LNCaP clone FGC (cell line): Measurements from ENCODE around the gene HSP90AB1.

Experiments
- DNase-seq: peaks from one replicate; pipeline ENCODE4 v3.0.0-alpha.2; 2011; ENCODE audit warnings: low read depth
- H3K4me3 ChIP-seq: 2 replicates; pipeline ENCODE4 v1.5.1; 2011; ENCODE audit warnings: mild to moderate bottlenecking, low read depth, low read length, control low read depth
- TF ChIP-seq, protein P1 (sequence below): IDR thresholded peaks from 2 replicates; pipeline ENCODE4 v1.5.1; 2012; ENCODE audit warnings: mild to moderate bottlenecking; ENCODE audit not compliant: control insufficient read depth, insufficient read depth; ENCODE audit errors: extremely low read depth

HSP90AB1 gene

DNA sequence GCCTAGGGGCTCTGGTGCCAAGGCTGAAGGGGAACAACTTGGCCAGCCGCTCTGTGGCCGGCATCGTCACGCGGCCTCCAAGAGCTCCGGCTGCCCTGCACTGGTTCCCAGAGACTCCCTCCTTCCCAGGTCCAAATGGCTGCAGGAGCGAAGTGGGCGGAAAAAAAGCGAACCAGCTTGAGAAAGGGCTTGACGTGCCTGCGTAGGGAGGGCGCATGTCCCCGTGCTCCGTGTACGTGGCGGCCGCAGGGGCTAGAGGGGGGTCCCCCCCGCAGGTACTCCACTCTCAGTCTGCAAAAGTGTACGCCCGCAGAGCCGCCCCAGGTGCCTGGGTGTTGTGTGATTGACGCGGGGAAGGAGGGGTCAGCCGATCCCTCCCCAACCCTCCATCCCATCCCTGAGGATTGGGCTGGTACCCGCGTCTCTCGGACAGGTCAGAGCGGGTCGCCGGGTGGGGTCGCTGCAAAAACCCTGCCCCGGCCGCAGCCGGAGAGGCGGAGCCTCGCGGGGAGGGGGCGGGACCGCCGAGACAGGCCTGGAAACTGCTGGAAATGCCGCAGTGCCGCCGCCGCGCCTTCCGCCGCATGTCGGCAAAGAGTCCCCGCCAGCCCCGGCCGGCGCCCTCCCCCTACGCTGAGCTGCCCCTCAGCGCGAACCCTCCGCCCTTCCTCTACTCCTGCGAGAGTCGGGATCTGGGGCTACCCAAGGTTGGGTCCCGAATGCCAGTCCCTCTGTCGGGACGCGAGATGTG is 814 bp upstream of the HSP90AB1 start:
- peak overlapping the region; percentile 93 for H3K4me3 ChIP-seq
- TF ChIP-seq, protein P1, sequence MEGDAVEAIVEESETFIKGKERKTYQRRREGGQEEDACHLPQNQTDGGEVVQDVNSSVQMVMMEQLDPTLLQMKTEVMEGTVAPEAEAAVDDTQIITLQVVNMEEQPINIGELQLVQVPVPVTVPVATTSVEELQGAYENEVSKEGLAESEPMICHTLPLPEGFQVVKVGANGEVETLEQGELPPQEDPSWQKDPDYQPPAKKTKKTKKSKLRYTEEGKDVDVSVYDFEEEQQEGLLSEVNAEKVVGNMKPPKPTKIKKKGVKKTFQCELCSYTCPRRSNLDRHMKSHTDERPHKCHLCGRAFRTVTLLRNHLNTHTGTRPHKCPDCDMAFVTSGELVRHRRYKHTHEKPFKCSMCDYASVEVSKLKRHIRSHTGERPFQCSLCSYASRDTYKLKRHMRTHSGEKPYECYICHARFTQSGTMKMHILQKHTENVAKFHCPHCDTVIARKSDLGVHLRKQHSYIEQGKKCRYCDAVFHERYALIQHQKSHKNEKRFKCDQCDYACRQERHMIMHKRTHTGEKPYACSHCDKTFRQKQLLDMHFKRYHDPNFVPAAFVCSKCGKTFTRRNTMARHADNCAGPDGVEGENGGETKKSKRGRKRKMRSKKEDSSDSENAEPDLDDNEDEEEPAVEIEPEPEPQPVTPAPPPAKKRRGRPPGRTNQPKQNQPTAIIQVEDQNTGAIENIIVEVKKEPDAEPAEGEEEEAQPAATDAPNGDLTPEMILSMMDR: peak; percentile 59
- peak; percentile 68 for DNase-seq

DNA sequence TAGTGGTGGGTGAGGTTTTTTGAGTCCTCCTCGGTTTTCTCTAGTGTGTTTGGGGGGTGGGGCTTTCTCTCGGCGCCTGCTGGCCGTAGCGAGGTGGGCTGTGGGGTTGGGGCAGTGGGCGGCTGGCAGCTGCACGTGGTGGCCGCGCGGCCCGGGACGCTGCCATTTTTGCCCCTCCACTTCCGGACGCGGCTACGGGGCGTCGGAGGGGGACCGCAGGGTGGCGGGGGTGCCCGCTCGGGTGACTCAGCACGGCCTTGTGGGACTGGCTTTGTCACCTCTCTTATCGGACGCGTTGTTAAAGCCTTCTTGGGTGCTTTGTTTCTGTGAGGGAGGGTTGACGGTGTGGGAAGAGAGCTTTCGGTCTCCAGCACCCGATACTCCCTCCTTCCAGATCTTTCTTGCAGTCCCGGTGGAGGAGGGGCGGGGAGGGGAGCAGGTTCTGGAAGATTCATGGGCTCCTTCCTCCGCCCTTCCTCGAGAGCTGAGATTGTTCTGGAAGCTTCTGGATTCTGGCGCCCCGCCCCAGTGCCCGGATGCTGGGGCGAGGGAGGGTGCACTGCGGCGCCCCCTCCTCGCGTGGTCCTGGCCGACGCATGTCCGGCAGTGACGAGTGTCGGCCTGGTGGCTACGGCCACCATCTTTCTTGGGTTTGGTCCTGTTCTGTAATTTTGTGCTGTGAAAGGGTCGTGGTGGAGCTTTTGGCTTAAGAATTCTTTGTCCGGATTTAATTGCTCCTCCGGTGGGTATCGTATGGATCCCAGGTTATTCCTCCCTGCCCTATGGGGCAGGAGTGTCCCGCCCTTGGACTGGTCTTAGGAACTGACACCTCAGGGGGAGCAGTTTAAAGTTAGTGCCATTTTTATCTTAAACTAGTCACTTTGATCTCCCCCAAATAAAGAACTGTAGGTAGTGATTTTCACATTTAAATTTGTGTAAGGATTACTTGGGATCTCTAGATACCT is 719 bp downstream of the HSP90AB1 start:
- peak overlapping the region; percentile 93 for H3K4me3 ChIP-seq
- TF ChIP-seq, protein P1: no peak
- no peak for DNase-seq

DNA sequence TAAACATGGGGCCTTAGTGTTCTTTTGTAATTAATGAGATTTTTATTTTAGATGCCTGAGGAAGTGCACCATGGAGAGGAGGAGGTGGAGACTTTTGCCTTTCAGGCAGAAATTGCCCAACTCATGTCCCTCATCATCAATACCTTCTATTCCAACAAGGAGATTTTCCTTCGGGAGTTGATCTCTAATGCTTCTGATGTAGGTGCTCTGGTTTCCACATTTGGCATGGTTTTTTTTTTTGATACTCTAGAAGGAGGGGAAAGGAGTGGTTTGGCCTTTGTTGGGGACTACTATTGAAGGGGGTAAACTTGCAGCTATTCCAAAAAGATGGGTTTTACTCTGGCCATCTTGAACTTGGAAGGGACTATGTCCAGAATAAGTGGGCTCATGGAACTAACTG is 1.7 kb downstream of the HSP90AB1 start:
- peak overlapping the region; percentile 93 for H3K4me3 ChIP-seq
- no peak for DNase-seq
- TF ChIP-seq, protein P1: no peak

DNA sequence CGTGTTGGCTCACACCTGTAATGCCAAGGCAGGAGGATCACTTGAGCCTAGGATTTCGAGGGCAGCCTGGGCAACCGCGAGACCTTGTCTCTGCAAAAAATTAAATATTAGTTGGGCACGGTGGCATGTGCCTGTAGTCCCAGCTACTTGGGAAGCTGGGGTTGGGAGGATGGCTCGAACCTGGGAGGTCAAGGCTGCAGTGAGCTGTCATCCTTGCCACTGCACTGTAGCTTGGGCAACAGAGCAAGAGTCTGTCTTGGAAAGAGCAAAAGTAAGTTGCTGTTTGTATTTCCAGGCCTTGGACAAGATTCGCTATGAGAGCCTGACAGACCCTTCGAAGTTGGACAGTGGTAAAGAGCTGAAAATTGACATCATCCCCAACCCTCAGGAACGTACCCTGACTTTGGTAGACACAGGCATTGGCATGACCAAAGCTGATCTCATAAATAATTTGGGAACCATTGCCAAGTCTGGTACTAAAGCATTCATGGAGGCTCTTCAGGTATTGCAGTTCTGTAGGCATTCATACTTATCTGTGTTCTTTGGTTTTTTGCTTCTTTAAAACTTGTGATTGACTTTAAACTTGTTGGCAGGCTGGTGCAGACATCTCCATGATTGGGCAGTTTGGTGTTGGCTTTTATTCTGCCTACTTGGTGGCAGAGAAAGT is 2.3 kb downstream of the HSP90AB1 start:
- peak overlapping the region; percentile 93 for H3K4me3 ChIP-seq
- no peak for DNase-seq
- TF ChIP-seq, protein P1: no peak

DNA sequence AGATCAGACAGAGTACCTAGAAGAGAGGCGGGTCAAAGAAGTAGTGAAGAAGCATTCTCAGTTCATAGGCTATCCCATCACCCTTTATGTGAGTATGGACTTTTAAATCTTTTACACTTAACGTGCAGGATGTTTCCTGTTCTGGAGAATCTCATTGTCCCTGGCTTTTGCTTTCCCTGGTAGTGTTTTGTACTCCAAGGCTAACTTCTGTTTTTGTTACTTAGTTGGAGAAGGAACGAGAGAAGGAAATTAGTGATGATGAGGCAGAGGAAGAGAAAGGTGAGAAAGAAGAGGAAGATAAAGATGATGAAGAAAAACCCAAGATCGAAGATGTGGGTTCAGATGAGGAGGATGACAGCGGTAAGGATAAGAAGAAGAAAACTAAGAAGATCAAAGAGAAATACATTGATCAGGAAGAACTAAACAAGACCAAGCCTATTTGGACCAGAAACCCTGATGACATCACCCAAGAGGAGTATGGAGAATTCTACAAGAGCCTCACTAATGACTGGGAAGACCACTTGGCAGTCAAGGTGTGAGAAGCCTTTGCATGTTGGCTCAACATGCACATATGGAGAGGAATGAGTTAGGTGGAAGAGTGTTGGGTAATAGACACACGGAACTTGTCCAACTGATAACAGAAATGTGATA is 3.3 kb downstream of the HSP90AB1 start:
- H3K4me3 ChIP-seq: no peak overlapping the region
- DNase-seq: no peak
- TF ChIP-seq, protein P1: no peak

DNA sequence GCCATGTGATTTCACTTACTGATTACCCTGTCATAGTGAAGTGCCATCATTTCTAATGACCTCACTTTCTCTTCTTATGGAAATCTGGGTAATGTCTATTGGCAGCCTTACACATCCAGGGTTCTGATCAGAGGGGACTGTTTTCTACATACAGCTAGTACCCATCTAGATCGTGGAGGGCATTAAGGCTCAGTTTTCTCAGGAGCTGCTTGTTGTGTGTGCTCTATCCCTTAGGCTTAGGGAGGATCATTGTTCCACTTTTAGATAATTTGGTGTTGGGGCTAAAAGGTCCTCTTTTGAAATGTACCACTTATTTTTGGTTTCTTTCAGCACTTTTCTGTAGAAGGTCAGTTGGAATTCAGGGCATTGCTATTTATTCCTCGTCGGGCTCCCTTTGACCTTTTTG is 3.8 kb downstream of the HSP90AB1 start:
- TF ChIP-seq, protein P1: no peak
- DNase-seq: no peak
- no peak overlapping the region for H3K4me3 ChIP-seq
